Measurements from ENCODE around the gene DPY19L1.
"Not testable (repeated sequence)": the region's sequence is repeated elsewhere in the genome, so short reads cannot be mapped to it uniquely, and the experiment has no call there.

DNA sequence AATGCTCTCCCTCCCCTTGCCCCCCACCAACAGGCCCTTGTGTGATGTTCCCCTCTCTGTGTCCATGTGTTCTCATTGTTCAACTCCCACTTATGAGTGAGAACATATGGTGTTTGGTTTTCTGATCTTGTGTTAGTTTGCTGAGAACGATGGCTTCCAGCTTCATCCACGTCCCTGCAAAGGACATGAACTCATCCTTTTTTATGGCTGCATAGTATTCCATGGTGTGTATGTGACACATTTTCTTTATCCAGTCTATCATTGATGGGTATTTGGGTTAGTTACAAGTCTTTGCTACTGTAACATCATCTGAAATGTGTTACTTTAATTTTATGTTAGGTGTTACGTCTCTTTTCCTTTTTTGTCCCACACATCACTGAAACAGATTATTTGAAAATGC lies 42.2 kb upstream of the DPY19L1 start:
- TF ChIP-seq, protein P1, sequence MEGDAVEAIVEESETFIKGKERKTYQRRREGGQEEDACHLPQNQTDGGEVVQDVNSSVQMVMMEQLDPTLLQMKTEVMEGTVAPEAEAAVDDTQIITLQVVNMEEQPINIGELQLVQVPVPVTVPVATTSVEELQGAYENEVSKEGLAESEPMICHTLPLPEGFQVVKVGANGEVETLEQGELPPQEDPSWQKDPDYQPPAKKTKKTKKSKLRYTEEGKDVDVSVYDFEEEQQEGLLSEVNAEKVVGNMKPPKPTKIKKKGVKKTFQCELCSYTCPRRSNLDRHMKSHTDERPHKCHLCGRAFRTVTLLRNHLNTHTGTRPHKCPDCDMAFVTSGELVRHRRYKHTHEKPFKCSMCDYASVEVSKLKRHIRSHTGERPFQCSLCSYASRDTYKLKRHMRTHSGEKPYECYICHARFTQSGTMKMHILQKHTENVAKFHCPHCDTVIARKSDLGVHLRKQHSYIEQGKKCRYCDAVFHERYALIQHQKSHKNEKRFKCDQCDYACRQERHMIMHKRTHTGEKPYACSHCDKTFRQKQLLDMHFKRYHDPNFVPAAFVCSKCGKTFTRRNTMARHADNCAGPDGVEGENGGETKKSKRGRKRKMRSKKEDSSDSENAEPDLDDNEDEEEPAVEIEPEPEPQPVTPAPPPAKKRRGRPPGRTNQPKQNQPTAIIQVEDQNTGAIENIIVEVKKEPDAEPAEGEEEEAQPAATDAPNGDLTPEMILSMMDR (IDR thresholded peaks at IDR 0.05) = not testable (repeated sequence)
- TF ChIP-seq POLR2A (IDR thresholded peaks at IDR 0.05) = not testable (repeated sequence)

Measured in adrenal gland (tissue), 5 donors.